Effector memory CD8-positive, alpha-beta T cell (primary cell): Measurements from ENCODE around the gene FAM13C.

Experiments used
- ATAC-seq: fragments of 150-1000 bp; cut with Tn5 transposase; replicated peaks from 2 replicates; pipeline ENCODE4 v1.10.0; 2021; ENCODE audit warnings: mild to moderate bottlenecking, moderate library complexity
- DNase-seq, 3 experiments: peaks; one replicate each; pipeline ENCODE4 v3.0.0; 2021
- H3K27ac Mint-ChIP-seq, 2 donors: one replicate each; pipeline ENCODE4 v1.8.0; 2022; ENCODE audit warnings: mild to moderate bottlenecking in 2 of 2, mixed read lengths in 2 of 2, moderate library complexity in 2 of 2
- H3K27me3 Mint-ChIP-seq, 2 donors: one replicate each; pipeline ENCODE4 v1.8.0; 2022; ENCODE audit warnings: mixed read lengths in 2 of 2
- H3K36me3 Mint-ChIP-seq: one replicate; pipeline ENCODE4 v1.8.0; 2022; ENCODE audit warnings: mild to moderate bottlenecking, moderate library complexity, mixed read lengths; ENCODE audit not compliant: insufficient read depth
- H3K4me1 Mint-ChIP-seq, 2 donors: one replicate each; pipeline ENCODE4 v1.8.0; 2022; ENCODE audit warnings: low read depth in 2 of 2, mixed read lengths in 2 of 2
- H3K4me3 Mint-ChIP-seq, 2 donors: one replicate each; pipeline ENCODE4 v1.8.0; 2022; ENCODE audit warnings: mild to moderate bottlenecking in 2 of 2, mixed read lengths in 2 of 2, moderate library complexity in 2 of 2
- H3K9me3 Mint-ChIP-seq, 2 donors: one replicate each; pipeline ENCODE4 v1.8.0; 2022; ENCODE audit warnings: mixed read lengths in 2 of 2

FAM13C gene

DNA sequence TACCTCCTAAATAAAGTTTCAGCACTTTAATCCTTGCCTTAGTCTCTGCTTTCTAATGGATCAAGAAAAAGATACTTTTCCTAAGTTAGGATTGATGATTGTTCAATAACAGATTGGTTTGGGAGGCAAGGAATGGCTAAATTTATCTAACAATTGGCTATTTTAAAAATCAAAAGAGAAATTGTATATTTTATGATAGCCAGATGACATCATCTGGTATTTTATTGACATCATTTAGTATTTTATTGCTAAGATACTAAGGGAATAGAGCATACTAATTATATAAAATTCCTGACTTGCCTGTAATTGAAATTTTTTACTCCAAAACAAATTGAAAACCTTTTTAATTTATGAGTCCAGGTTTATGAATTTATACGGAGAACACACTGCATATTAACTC, 19.3 kb upstream of the FAM13C start:
- ATAC-seq (no peak), DNase-seq (no peak)
- H3K4me3 Mint-ChIP-seq = no peak overlapping the region
- no peaks in the 10 kb centered on the region for H3K4me1 Mint-ChIP-seq
- H3K9me3 Mint-ChIP-seq = peaks cover 0 to 5% of the 10 kb centered on the region in 2 donors
- no peak overlapping the region for H3K27ac Mint-ChIP-seq
- no peaks in the 10 kb centered on the region for H3K27me3 Mint-ChIP-seq
- no peaks in the 10 kb centered on the region for H3K36me3 Mint-ChIP-seq

DNA sequence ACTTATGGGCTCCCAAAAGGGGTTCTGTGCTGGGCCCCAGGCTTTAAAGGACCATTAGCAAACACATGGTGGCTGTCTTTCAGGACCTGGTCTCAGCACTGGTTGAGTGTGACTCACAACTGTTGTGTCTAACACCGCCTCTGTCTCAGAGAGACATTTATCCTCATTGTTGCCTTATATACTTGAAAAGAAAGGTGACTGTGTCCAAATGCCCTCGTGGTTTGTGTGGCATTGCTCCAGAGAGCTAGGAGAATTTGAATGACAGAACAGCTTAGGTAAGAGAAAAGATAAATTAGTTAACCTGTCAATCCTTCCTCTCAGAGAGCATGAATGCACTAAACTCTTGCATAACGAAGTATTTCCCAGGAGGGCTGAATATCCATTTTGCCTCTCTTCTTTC, 14.5 kb upstream of the FAM13C start:
- Mint-ChIP-seq H3K27ac (no peak overlapping the region), H3K4me1 (no peaks in the 10 kb centered on the region), H3K27me3 (no peaks in the 10 kb centered on the region), H3K36me3 (no peaks in the 10 kb centered on the region), H3K4me3 (no peak overlapping the region), H3K9me3 (peaks cover 0 to 1% of the 10 kb centered on the region in 2 donors)
- no peak for DNase-seq
- ATAC-seq = no peak

DNA sequence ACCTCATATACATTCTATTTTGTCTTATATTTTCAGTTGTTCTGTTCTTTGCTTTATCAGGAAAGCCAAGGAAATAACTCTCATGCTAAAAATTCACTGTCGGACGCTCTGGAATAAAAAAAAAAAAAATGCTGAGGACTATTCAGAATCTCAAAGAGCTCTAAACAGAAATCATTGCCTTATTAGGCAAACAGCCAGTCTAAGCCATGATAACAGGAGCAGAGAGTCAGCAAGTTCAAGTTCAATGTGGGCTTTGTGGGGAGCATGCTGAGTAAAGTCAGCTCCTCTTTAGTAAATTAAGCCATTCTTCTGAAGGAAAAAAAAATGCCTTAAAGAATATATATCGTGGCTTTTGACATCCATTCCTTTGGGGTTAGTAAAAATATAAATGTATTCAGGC, 13.6 kb upstream of the FAM13C start:
- Mint-ChIP-seq H3K27me3 (no peaks in the 10 kb centered on the region), H3K27ac (no peak overlapping the region)

DNA sequence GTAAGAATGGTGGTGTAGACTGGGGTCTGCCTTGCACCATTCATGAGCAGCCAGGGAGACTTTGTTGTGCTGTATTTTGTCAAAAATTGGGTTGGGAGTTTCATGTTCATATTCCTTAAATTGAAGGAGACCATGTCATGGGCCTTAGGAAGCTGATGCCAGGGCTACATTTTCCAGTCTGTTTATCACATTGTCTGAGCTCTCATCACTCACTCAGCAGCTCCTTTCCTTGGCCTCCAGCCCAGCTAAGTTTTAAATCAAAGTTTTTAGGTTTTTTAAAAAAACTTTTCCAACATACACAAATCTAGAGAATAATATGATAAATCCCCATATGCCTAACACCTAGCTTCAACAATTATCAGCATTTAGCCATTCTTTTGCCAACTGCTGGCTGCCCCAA, 12.6 kb upstream of the FAM13C start:
- ATAC-seq (no peak), DNase-seq (no peak)
- H3K9me3 Mint-ChIP-seq = peaks cover 0 to 1% of the 10 kb centered on the region in 2 donors
- H3K4me1 Mint-ChIP-seq = no peaks in the 10 kb centered on the region
- H3K27me3 Mint-ChIP-seq = no peaks in the 10 kb centered on the region
- no peak overlapping the region for H3K4me3 Mint-ChIP-seq
- H3K27ac Mint-ChIP-seq = no peak overlapping the region
- no peaks in the 10 kb centered on the region for H3K36me3 Mint-ChIP-seq

More for the DNA sequence above, 13.6 kb upstream of the FAM13C start:
- Mint-ChIP-seq H3K4me3 (no peak overlapping the region), H3K4me1 (no peaks in the 10 kb centered on the region), H3K9me3 (peaks cover 0 to 1% of the 10 kb centered on the region in 2 donors), H3K36me3 (no peaks in the 10 kb centered on the region)
- DNase-seq (no peak), ATAC-seq (no peak)

DNA sequence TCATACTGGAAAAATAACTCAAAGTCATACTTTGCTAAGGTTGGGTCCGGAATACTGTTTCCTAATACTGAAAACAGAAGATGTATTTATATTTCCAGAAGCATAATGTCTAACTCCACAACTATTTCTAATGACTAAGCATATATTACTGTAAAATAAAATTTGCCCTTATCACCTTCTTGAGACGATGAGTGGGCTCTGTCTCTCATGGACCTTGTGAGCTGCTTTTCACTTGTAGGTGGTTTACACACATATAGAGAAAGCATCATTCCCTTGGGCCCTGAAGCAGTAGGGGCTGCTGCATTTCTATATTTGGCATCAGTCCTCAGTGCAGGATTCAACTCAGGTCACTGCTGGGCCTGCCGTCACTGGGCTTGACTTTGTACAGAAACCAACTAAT, 10.7 kb upstream of the FAM13C start:
- no peak overlapping the region for H3K4me3 Mint-ChIP-seq
- peaks cover 3% of the 10 kb centered on the region for H3K36me3 Mint-ChIP-seq
- no peak for ATAC-seq
- no peaks in the 10 kb centered on the region for H3K27me3 Mint-ChIP-seq
- no peaks in the 10 kb centered on the region for H3K4me1 Mint-ChIP-seq
- no peak overlapping the region for H3K27ac Mint-ChIP-seq
- peaks cover 0 to 1% of the 10 kb centered on the region in 2 donors for H3K9me3 Mint-ChIP-seq
- DNase-seq = no peak

DNA sequence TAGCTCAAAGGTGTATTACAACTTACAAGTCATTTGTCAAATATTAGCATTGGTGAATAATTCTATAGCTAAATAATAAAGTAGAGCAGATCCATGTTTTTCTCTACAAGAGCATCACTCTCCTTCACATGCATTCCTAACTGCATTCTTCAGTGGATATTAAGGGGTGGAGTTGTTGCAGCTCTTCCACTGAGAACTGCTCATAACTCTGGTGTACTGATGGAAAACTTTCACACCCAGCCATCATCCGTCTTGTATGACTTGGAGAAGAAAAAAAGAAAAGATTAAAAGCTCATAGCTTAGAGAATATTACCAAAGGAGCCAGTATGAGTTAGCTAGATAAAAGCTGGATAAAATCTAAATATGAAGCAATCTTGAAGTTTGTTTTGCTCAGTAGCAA, 10.2 kb upstream of the FAM13C start:
- Mint-ChIP-seq H3K27me3 (no peaks in the 10 kb centered on the region), H3K36me3 (peaks cover 3% of the 10 kb centered on the region), H3K4me1 (no peaks in the 10 kb centered on the region), H3K9me3 (peaks cover 0 to 1% of the 10 kb centered on the region in 2 donors), H3K4me3 (no peak overlapping the region), H3K27ac (no peak overlapping the region)
- DNase-seq = no peak
- no peak for ATAC-seq

DNA sequence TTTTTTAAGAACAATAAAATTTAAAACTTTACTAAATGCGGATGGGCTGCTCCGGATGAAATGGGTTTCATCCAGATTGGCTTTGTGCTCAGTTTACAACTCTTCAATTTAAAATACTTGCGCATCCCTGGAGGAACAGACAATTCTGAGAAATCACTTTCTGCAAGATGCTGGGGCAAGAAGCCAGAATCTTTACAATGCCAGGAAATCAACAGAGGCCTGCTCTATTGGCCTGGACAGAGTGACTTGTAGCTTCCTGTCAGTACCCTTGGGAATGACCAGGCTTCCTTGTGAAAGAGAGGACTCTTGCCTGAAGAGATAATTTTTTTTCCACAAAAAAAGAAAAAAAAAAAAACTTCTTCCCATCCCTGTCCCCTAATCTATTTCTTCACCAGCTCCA, 3.9 kb upstream of the FAM13C start:
- H3K27ac Mint-ChIP-seq = no peak overlapping the region
- H3K4me1 Mint-ChIP-seq = peaks cover 3 to 5% of the 10 kb centered on the region in 2 donors
- no peaks in the 10 kb centered on the region for H3K9me3 Mint-ChIP-seq
- H3K27me3 Mint-ChIP-seq = peaks cover 0 to 9% of the 10 kb centered on the region in 2 donors
- DNase-seq (no peak), ATAC-seq (no peak)
- no peak overlapping the region for H3K4me3 Mint-ChIP-seq
- H3K36me3 Mint-ChIP-seq = peaks cover 3% of the 10 kb centered on the region

DNA sequence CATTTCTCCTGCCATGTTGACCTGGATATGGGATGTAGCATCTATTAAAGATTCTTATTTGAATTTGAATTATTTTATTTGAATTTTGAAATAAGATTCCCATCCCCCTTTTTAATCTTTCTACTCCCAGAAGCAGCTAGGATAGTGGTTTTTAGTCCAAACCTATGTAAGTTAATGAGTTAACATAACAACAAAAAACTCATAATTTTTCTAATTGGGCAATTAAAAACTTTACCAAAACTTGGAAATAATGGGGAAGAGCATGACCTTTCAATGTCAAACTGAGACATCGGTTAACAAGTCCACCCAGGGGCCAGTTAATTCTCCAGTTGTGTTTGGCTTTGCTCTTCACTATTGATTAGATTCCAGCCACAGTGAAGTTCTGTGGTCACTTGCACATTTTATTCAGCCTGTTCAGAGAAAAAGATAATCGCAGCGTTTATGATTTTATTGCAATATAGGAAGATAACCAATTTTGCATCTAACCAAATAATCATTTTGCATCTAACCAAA, 1.2 kb upstream of the FAM13C start:
- H3K9me3 Mint-ChIP-seq = no peaks in the 10 kb centered on the region

DNA sequence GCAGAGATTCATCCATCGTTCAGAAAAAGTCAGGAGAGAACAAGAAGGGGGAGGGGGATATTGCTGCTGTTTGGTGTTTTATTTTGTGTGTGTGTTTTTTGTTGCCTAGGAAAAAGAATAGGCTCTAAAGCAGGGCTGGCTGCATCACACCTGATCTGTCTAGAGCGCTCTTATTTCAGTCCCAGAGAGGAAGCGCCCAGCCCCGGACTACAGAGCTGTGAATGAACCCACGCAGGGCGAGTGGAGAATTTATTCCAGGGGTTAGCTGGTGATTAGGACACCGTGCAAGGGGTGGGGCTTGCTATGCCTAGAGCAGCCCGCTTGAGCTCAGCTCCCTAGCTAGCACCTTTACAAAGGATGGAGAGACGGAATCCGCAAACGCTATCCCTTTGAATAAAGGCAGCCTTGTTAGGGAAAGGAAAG, 621 bp upstream of the FAM13C start:
- peak overlapping the region in 1 of 2 donors; percentile 50 for H3K4me3 Mint-ChIP-seq
- no peak overlapping the region for H3K27ac Mint-ChIP-seq
- H3K4me1 Mint-ChIP-seq = peaks cover 3 to 5% of the 10 kb centered on the region in 2 donors
- peaks cover 0 to 27% of the 10 kb centered on the region in 2 donors for H3K27me3 Mint-ChIP-seq
- ATAC-seq (no peak), DNase-seq (no peak)
- H3K36me3 Mint-ChIP-seq = no peaks in the 10 kb centered on the region
- peaks cover 0 to 1% of the 10 kb centered on the region in 2 donors for H3K9me3 Mint-ChIP-seq

More for the DNA sequence above, 1.2 kb upstream of the FAM13C start:
- no peaks in the 10 kb centered on the region for H3K36me3 Mint-ChIP-seq
- no peak overlapping the region for H3K4me3 Mint-ChIP-seq
- H3K27ac Mint-ChIP-seq = no peak overlapping the region
- peaks cover 3 to 5% of the 10 kb centered on the region in 2 donors for H3K4me1 Mint-ChIP-seq
- DNase-seq (no peak), ATAC-seq (no peak)
- peaks cover 0 to 27% of the 10 kb centered on the region in 2 donors for H3K27me3 Mint-ChIP-seq

DNA sequence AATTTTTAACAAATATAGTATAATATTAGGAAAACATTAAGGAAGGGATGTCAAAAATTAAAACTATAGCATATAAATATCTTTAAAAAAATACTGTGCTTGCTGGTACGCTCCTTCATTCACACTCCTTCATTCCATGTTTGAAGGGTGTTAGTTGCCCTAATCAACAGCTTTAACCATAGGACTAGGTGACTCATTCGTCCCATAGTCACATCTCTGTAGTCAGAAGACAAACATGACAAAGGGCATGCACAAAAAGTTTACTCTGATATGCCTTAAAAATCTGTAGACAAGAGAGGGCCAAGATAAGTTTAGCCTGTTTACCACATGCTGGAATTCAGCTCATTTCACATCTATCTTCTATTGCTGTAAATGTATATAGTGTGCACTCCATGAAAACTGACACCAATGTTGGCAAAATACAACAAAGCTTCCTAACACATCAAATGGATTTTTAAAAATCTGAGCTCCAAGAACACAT, 646 bp downstream of the FAM13C start:
- peaks cover 0 to 1% of the 10 kb centered on the region in 2 donors for H3K9me3 Mint-ChIP-seq
- H3K4me1 Mint-ChIP-seq = peaks cover 3 to 5% of the 10 kb centered on the region in 2 donors
- DNase-seq (no peak), ATAC-seq (no peak)
- peaks cover 0 to 27% of the 10 kb centered on the region in 2 donors for H3K27me3 Mint-ChIP-seq
- H3K4me3 Mint-ChIP-seq = peak overlapping the region in 1 of 2 donors; percentile 46
- H3K36me3 Mint-ChIP-seq = no peaks in the 10 kb centered on the region
- H3K27ac Mint-ChIP-seq = no peak overlapping the region

DNA sequence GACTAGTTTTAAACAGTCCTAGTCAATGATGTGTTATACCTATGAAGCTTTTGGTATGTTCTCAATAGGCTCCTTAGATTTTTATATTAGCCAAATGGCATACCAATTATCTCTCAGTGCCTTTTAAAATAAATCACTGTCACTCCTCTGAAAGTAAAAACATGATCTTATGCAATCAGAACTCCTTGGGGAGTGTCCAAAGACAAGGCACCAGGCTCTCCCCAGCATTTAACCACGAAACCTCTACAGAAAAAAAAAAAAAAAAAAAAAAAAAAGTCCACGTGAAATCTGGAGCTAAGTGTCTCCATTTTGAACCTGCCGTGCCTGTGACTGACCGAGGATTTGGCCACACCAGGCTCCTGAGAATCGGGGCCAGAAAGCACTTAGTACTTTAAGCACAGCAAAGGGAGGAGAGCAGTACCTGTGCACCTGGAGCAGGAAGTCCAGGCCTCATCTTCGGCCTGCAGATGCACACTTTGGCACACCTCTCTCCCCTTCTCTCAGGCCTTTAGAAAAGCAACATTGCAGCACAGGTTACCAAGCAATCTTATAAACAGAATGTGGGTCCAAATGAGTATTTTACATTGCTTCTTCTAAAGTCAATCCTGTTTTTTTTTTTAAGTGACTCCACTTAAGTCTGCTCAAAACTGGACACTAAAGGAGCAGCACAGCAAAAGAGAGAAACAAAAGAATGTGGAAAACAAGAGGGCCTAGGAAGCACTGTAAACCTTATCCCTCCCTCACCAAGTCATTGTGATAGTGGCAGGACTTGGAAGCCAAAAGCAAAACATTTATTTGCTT, 1.5 kb downstream of the FAM13C start:
- no peak for ATAC-seq
- Mint-ChIP-seq H3K4me3 (no peak overlapping the region), H3K27ac (no peak overlapping the region), H3K9me3 (peaks cover 0 to 5% of the 10 kb centered on the region in 2 donors), H3K27me3 (peaks cover 0 to 27% of the 10 kb centered on the region in 2 donors), H3K36me3 (no peaks in the 10 kb centered on the region), H3K4me1 (peaks cover 3 to 5% of the 10 kb centered on the region in 2 donors)
- DNase-seq = no peak

DNA sequence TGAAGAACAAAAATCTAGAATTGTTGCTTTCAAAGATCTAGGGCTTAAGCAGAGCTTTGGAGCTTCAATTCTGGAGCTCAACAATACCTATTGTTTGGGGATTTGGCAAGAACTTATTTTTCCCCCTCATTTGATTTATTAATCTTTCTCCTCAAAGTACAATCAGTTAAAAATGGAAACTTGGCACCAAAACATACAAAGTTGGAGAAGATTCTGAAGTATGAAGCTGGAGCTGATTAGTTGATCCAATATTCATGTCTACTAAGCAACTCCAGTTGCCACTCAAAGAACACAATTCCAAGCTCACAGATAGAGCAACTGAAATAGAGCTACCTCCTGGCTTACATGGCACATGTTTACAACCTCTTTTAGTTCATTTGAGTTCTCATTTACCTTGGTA, 3.8 kb downstream of the FAM13C start:
- ATAC-seq = no peak
- no peak overlapping the region for H3K27ac Mint-ChIP-seq
- H3K9me3 Mint-ChIP-seq = peaks cover 0 to 5% of the 10 kb centered on the region in 2 donors
- H3K27me3 Mint-ChIP-seq = peaks cover 0 to 27% of the 10 kb centered on the region in 2 donors
- no peak for DNase-seq
- H3K4me1 Mint-ChIP-seq = peaks cover 3 to 5% of the 10 kb centered on the region in 2 donors
- H3K4me3 Mint-ChIP-seq = no peak overlapping the region
- no peaks in the 10 kb centered on the region for H3K36me3 Mint-ChIP-seq

DNA sequence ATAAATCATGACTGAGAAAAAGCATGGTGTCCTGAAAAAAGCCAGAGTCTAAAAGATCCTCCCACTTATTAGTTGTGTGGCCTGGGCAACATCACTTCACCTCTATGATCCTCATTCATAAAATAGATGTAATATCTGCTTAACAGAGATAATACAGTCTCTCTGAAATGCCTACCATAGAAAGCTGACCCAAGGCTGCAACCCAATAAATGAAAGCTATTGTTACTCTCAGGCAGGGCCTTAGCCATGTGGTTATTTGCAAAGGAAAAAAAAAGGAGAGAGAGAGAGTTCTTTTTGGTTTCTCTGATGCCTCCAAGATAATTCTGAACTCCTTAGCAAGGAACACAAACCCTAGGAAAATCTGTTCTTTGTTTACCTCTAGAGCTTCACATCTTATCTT, 7.9 kb downstream of the FAM13C start:
- no peak overlapping the region for H3K4me3 Mint-ChIP-seq
- H3K4me1 Mint-ChIP-seq = no peaks in the 10 kb centered on the region
- no peak overlapping the region for H3K27ac Mint-ChIP-seq
- no peaks in the 10 kb centered on the region for H3K36me3 Mint-ChIP-seq
- H3K9me3 Mint-ChIP-seq = peaks cover 0 to 7% of the 10 kb centered on the region in 2 donors
- ATAC-seq (no peak), DNase-seq (no peak)
- peaks cover 0 to 5% of the 10 kb centered on the region in 2 donors for H3K27me3 Mint-ChIP-seq

DNA sequence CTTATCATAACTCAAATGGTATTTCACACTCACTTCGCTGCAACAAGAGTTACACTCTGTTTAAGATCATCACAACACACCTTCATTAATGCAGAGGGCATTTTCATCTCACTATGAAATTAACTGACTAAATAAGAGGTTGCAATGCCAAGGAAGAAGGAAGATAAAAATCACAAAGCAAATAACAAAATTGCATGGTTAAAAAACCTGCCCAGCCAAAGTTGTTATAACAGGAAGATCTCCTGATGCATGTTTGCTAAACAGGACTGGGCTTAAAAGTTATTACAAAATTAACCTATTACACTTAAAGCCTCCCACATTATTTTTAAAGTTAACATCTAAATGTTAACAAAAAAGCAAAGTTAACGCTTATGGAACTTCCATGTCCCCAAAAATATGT, 11.8 kb downstream of the FAM13C start:
- Mint-ChIP-seq H3K9me3 (peaks cover 0 to 4% of the 10 kb centered on the region in 2 donors), H3K4me1 (no peaks in the 10 kb centered on the region), H3K36me3 (no peaks in the 10 kb centered on the region), H3K27me3 (no peaks in the 10 kb centered on the region), H3K4me3 (no peak overlapping the region), H3K27ac (no peak overlapping the region)
- no peak for DNase-seq
- ATAC-seq = no peak
